HG03575 (cell line): Measurements from ENCODE around the gene NBPF4.

Experiments used
- ATAC-seq: cut with Tn5 transposase; IDR thresholded peaks from one replicate; pipeline ENCODE4 v1.9.1; 2021; ENCODE audit not compliant: unreplicated experiment, insufficient number of reproducible peaks, low FRiP score; ENCODE audit errors: extremely low read depth

NBPF4 gene

GRCh38 chr1:108182959-108183700, 60.7 kb downstream of the NBPF4 start:
- no peak for ATAC-seq

GRCh38 chr1:108179018-108179417, 64.9 kb downstream of the NBPF4 start:
- ATAC-seq, result no peak
